HepG2 (cell line): ENCODE measurements around the gene FAM171A2. TPM values are rescaled to one million over a fixed set of nuclear protein-coding genes. Genes with fewer than 3 reads are reported as not detected.

ENCODE experiments used
- ATAC-seq: fragments of 200-7000 bp; cut with Tn5 transposase; 3 replicates; pipeline ENCODE4 v1.9.1; 2020; ENCODE audit warnings: mild to moderate bottlenecking, moderate library complexity
- BruUV-seq: library from RNA; stranded (reverse); fragments of 400-500 nt; replicated peaks from 2 replicates; lab custom pipeline; 2021; lab: Mats Ljungman, UMichigan
- CTCF ChIA-PET: fragments of 300-600 bp; formaldehyde crosslinking; extraction: SDS; loops from one replicate; lab custom pipeline; 2021; ENCODE audit warnings: low total read pairs, inconsistent platforms, low intra/inter-chr PET ratio; lab: Yijun Ruan, JAX
- POLR2A ChIA-PET: fragments of 350-600 bp; sonication (Branson Sonifier 250); formaldehyde crosslinking; loops from one replicate; lab custom pipeline; 2020; ENCODE audit warnings: antibody characterized with exemption, inconsistent platforms; lab: Yijun Ruan, JAX
- DNase-seq: peaks from one replicate; pipeline ENCODE4 v3.0.0-alpha.2; 2015; ENCODE audit warnings: low spot score
- FAIRE-seq: peaks from 3 replicates; lab custom pipeline; 2011; peaks lifted over from hg19 to GRCh38; lab: Jason Lieb, UNC
- H2AFZ ChIP-seq: one replicate; pipeline ENCODE4 v1.6.1; 2011; ENCODE audit warnings: low read length, inconsistent platforms
- H3K27ac ChIP-seq: fragments of 300-600 bp; 3 replicates; pipeline ENCODE4 v1.8.0; 2011; ENCODE audit warnings: mixed run types, mild to moderate bottlenecking, mixed read lengths, low read length, inconsistent platforms; ENCODE audit not compliant: insufficient read depth; ENCODE audit errors: extremely low read length
- H3K27me3 ChIP-seq, 2 experiments: fragments of 200-600 bp in 1 of 2; 2 replicates in 1 of 2; 3 replicates in 1 of 2; pipeline versions ENCODE4 v1.6.0 to v1.8.0; 2011; ENCODE audit warnings: low read length in 2 of 2, mild to moderate bottlenecking in 2 of 2, moderate library complexity in 2 of 2, inconsistent platforms in 1 of 2; ENCODE audit not compliant: insufficient read depth in 2 of 2, control insufficient read depth in 1 of 2
- H3K36me3 ChIP-seq, 2 experiments: fragments of 200-600 bp in 1 of 2; replicated peaks in 1 of 2; 2 replicates in 1 of 2; 3 replicates in 1 of 2; pipeline versions ENCODE4 v1.5.1 to v1.8.0; 2011; ENCODE audit warnings: low read length in 2 of 2, inconsistent platforms in 1 of 2; ENCODE audit not compliant: insufficient read depth in 2 of 2, control insufficient read depth in 1 of 2
- H3K4me1 ChIP-seq: 2 replicates; pipeline ENCODE4 v1.5.1; 2012; ENCODE audit warnings: low read length, inconsistent platforms; ENCODE audit not compliant: insufficient read depth
- H3K4me2 ChIP-seq: 2 replicates; pipeline ENCODE4 v1.6.0; 2011; ENCODE audit warnings: low read depth, low read length, inconsistent platforms
- H3K4me3 ChIP-seq, 3 experiments: fragments of 200-600 bp in 1 of 3; sonication (generic), shearing (Covaris generic) in 1 of 3; replicated peaks in 1 of 3; 2 replicates each; pipeline ENCODE4 v1.5.1; 2011 to 2016; ENCODE audit warnings: low read length in 3 of 3, inconsistent platforms in 2 of 3, low read depth in 2 of 3, mild to moderate bottlenecking in 2 of 3, control low read depth in 1 of 3, mixed read lengths in 1 of 3; ENCODE audit not compliant: insufficient read depth in 1 of 3
- H3K79me2 ChIP-seq: one replicate; pipeline ENCODE4 v1.6.1; 2011; ENCODE audit warnings: low read length, inconsistent platforms; ENCODE audit not compliant: insufficient read depth
- H3K9ac ChIP-seq: 2 replicates; pipeline ENCODE4 v1.6.0; 2011; ENCODE audit warnings: mild to moderate bottlenecking, low read depth, low read length, inconsistent platforms; ENCODE audit not compliant: insufficient read depth
- H3K9me3 ChIP-seq: 2 replicates; pipeline ENCODE4 v1.5.1; 2012; ENCODE audit warnings: mild to moderate bottlenecking, low read length
- H4K20me1 ChIP-seq: 2 replicates; pipeline ENCODE4 v1.6.0; 2011; ENCODE audit warnings: inconsistent platforms, mild to moderate bottlenecking, low read length, moderate library complexity; ENCODE audit not compliant: insufficient read depth
- BHLHE40 ChIP-seq: IDR thresholded peaks from 2 replicates; pipeline ENCODE4 v1.6.1; 2011; ENCODE audit warnings: low read length, improper control_type of control experiment
- CENPX ChIP-seq: sonication (generic); formaldehyde crosslinking; IDR thresholded peaks from 2 replicates; pipeline ENCODE4 v1.9.0; 2021; ENCODE audit warnings: mild to moderate bottlenecking, missing genetic modification reagents, moderate library complexity
- HNRNPL ChIP-seq: fragments of 200-400 bp; formaldehyde crosslinking; IDR thresholded peaks from 2 replicates; pipeline ENCODE4 v1.6.1; 2017; ENCODE audit warnings: mild to moderate bottlenecking, low read depth, low read length
- ISL2 ChIP-seq: sonication (generic); formaldehyde crosslinking; IDR thresholded peaks from 2 replicates; pipeline ENCODE4 v1.5.0; 2020; ENCODE audit warnings: missing genetic modification reagents
- ISX ChIP-seq: sonication (generic); formaldehyde crosslinking; conservative IDR thresholded peaks from 2 replicates; pipeline ENCODE4 v1.5.0; 2020; ENCODE audit warnings: missing genetic modification reagents
- JUN ChIP-seq: sonication (generic); formaldehyde crosslinking; IDR thresholded peaks from 2 replicates; pipeline ENCODE4 v1.4.0; 2020; ENCODE audit warnings: mild to moderate bottlenecking, missing genetic modification reagents
- NFRKB ChIP-seq: fragments of 450-650 bp; IDR thresholded peaks from 2 replicates; pipeline ENCODE4 v1.6.1; 2017
- NR2F2 ChIP-seq: IDR thresholded peaks from 2 replicates; pipeline ENCODE4 v1.6.1; 2012; ENCODE audit warnings: low read depth, inconsistent platforms, borderline replicate concordance
- RELA ChIP-seq: sonication (generic); formaldehyde crosslinking; IDR thresholded peaks from 2 replicates; pipeline ENCODE4 v1.4.0; 2020; ENCODE audit warnings: missing genetic modification reagents
- TOE1 ChIP-seq: sonication (generic); formaldehyde crosslinking; IDR thresholded peaks from 2 replicates; pipeline ENCODE4 v1.4.0; 2020; ENCODE audit warnings: mild to moderate bottlenecking, missing genetic modification reagents
- ZFAT ChIP-seq: sonication (generic); formaldehyde crosslinking; conservative IDR thresholded peaks from 2 replicates; pipeline ENCODE4 v1.8.1; 2023; ENCODE audit warnings: missing genetic modification reagents, inconsistent platforms
- ZNF17 ChIP-seq: sonication (generic); formaldehyde crosslinking; IDR thresholded peaks from 2 replicates; pipeline ENCODE4 v1.5.0; 2020; ENCODE audit warnings: mild to moderate bottlenecking, missing genetic modification reagents
- ZNF225 ChIP-seq: sonication (generic); formaldehyde crosslinking; IDR thresholded peaks from 2 replicates; pipeline ENCODE4 v1.4.0; 2020; ENCODE audit warnings: mild to moderate bottlenecking, missing genetic modification reagents
- ZNF33B ChIP-seq: sonication (generic); formaldehyde crosslinking; IDR thresholded peaks from 2 replicates; pipeline ENCODE4 v1.5.1; 2020; ENCODE audit warnings: mild to moderate bottlenecking, missing genetic modification reagents
- ZNF513 ChIP-seq: sonication (generic); formaldehyde crosslinking; conservative IDR thresholded peaks from 2 replicates; pipeline ENCODE4 v1.5.0; 2020; ENCODE audit warnings: missing genetic modification reagents
- ZNF567 ChIP-seq: sonication (generic); formaldehyde crosslinking; IDR thresholded peaks from 2 replicates; pipeline ENCODE4 v1.8.1; 2023; ENCODE audit warnings: mild to moderate bottlenecking, missing genetic modification reagents, borderline replicate concordance
- ZNF7 ChIP-seq: IDR thresholded peaks from 2 replicates; pipeline ENCODE4 v1.6.1; 2016; ENCODE audit warnings: missing biosample characterization, missing genetic modification reagents
- ZSCAN29 ChIP-seq: sonication (generic); formaldehyde crosslinking; conservative IDR thresholded peaks from 2 replicates; pipeline ENCODE4 v1.4.0; 2020; ENCODE audit warnings: mild to moderate bottlenecking, missing genetic modification reagents
- WGBS: methylation state at CpG from one replicate; pipeline ENCODE4 v1.1.6; 2017; ENCODE audit warnings: low lambda C conversion rate; 5-methylcytosine and 5-hydroxymethylcytosine counted together
- in situ Hi-C: cut with HindIII; loops from 2 replicates; pipeline ENCODE4 v1.10.0; 2017; ENCODE audit warnings: low pct_unique_long_range_greater_than_20kb; ENCODE audit not compliant: extremely low pct_ligation_motif_present
- intact Hi-C: fragments of 100-400 bp; cut with micrococcal nuclease; formaldehyde crosslinking; loops from one replicate; pipeline ENCODE4 v1.10.0; 2022; ENCODE audit not compliant: unreplicated experiment
- polyA plus RNA-seq, 8 experiments: library from polyadenylated mRNA; depleted of rRNA in 3 of 8; stranded (reverse) in 7 of 8; unstranded in 1 of 8; fragments of >200 nt; fragmentation: Illumina TruSeq in 4 of 8; extraction: Trizol in 4 of 8; gene quantifications; 2 replicates each; pipeline versions ENCODE4 v1.2.1 to v1.2.3, GENCODE V29; 2011 to 2016; ENCODE audit warnings: low read depth in 4 of 8, missing spikeins in 1 of 8, mixed read lengths in 1 of 8; ENCODE audit not compliant: insufficient read depth in 1 of 8
- total RNA-seq, 5 experiments: library from RNA; depleted of rRNA; stranded (reverse); fragments of >200 nt; fragmentation: Illumina TruSeq; extraction: Trizol; gene quantifications; 2 replicates each; pipeline ENCODE4 v1.2.3, GENCODE V29; 2016; ENCODE audit warnings: low read depth in 1 of 5

The FAM171A2 gene
- total and polyA plus RNA-seq, 2 of the 13 experiments (the other 11 are each of a cell fraction or from before 2014, with no cell fraction given): 1.8 to 3.6 TPM

GRCh38 chr17:44354582-44355561 is 8.8 kb downstream of the FAM171A2 start (continued):
- TF ChIP-seq ISL2 (0 out of 2 replicates have a peak, but pooled peaks have one; percentile 38), ZSCAN29 (CRISPR knock-in tag) (no peak)

- no peak for ATAC-seq
- DNase-seq: no peak
- POLR2A ChIA-PET: interaction anchor here (1.1 to 4.8 kb wide), 3 partner anchors 9 to 22 kb away, joined by 5 to 24 read pairs (median 8); partner anchors contain the start of genes FAM171A2 and GRN
- H3K9ac ChIP-seq: no peak overlapping the region
- intact Hi-C loops (loop anchor here (10.0 kb wide), 1 partner anchor 171 kb away; no protein-coding TSS in a partner anchor), in situ Hi-C loops (no loop called here)
- no peak overlapping the region for H3K4me2 ChIP-seq
- no peaks in the 10 kb centered on the region for H3K9me3 ChIP-seq
- peaks cover 8% of the 10 kb centered on the region for H3K4me1 ChIP-seq
- no peaks in the 10 kb centered on the region for H4K20me1 ChIP-seq
- FAIRE-seq: no peak
- no peak overlapping the region for H2AFZ ChIP-seq
- H3K79me2 ChIP-seq: no peaks in the 10 kb centered on the region
- H3K27me3 ChIP-seq: peaks cover 8 to 10% of the 10 kb centered on the region in 2 experiments; a peak in 3 of 5 replicates
- H3K4me3 ChIP-seq: no peak overlapping the region
- no peak overlapping the region for H3K27ac ChIP-seq
- 95% methylated on average over 98 of the region's 98 CpGs for WGBS
- BruUV-seq: no TSS peak
- peaks cover 9 to 30% of the 10 kb centered on the region in 2 experiments for H3K36me3 ChIP-seq
- CTCF ChIA-PET: interaction anchor here (2.0 kb wide), 1 partner anchor 10 kb away, joined by 9 read pairs; the partner anchor contains the start of gene FAM171A2
- TF ChIP-seq CENPX: no peak
- no peak for TF ChIP-seq NR2F2
- no peak for TF ChIP-seq NFRKB
- TF ChIP-seq ZNF7: no peak
- no peak for TF ChIP-seq BHLHE40
- TF ChIP-seq RELA (CRISPR knock-in tag): no peak
- TF ChIP-seq ZFAT (CRISPR knock-in tag): no peak
- TF ChIP-seq HNRNPL: no peak
- TF ChIP-seq ZNF17: no peak
- TF ChIP-seq ZNF513 (CRISPR knock-in tag): no peak
- no peak for TF ChIP-seq ZNF225 (CRISPR knock-in tag)
- no peak for TF ChIP-seq JUN (CRISPR knock-in tag)
- no peak for TF ChIP-seq ISX (CRISPR knock-in tag)
- no peak for TF ChIP-seq ZNF33B
- TF ChIP-seq TOE1: no peak
- no peak for TF ChIP-seq ZNF567
Observed at GRCh38 chr17:44353672-44354331, 9.9 kb downstream of the FAM171A2 start.
